HG03520 (cell line): ENCODE results near the gene LRFN2.

Experiments used
- ATAC-seq: cut with Tn5 transposase; IDR thresholded peaks from one replicate; pipeline ENCODE4 v1.9.1; 2021; ENCODE audit warnings: mild to moderate bottlenecking, moderate library complexity; ENCODE audit not compliant: unreplicated experiment

Gene LRFN2

GRCh38 chr6:40586369-40587201 is 579 bp downstream of the LRFN2 start:
- ATAC-seq: no peak

- no peak for ATAC-seq
Observed at GRCh38 chr6:40585651-40586269, 1.4 kb downstream of the LRFN2 start.

GRCh38 chr6:40585223-40585622 is 1.9 kb downstream of the LRFN2 start:
- no peak for ATAC-seq

- no peak for ATAC-seq
Observed at GRCh38 chr6:40584741-40585140, 2.4 kb downstream of the LRFN2 start.

GRCh38 chr6:40583709-40584108 is 3.5 kb downstream of the LRFN2 start:
- ATAC-seq: no peak

- ATAC-seq: no peak
Observed at GRCh38 chr6:40582892-40583291, 4.3 kb downstream of the LRFN2 start.

- ATAC-seq: no peak
Observed at GRCh38 chr6:40579101-40579500, 8.1 kb downstream of the LRFN2 start.

GRCh38 chr6:40577672-40578071 is 9.5 kb downstream of the LRFN2 start:
- no peak for ATAC-seq

GRCh38 chr6:40573221-40573620 is 13.9 kb downstream of the LRFN2 start:
- ATAC-seq: no peak

- ATAC-seq: no peak
Observed at GRCh38 chr6:40569162-40569910, 17.8 kb downstream of the LRFN2 start.

- ATAC-seq: no peak
Observed at GRCh38 chr6:40568062-40568708, 19.0 kb downstream of the LRFN2 start.

- ATAC-seq: no peak
Observed at GRCh38 chr6:40563111-40563510, 24.1 kb downstream of the LRFN2 start.

- ATAC-seq: no peak
Observed at GRCh38 chr6:40559056-40559455, 28.1 kb downstream of the LRFN2 start.

- no peak for ATAC-seq
Observed at GRCh38 chr6:40558102-40558501, 29.1 kb downstream of the LRFN2 start.

GRCh38 chr6:40556881-40557280 is 30.3 kb downstream of the LRFN2 start:
- ATAC-seq: no peak

GRCh38 chr6:40556023-40556422 is 31.1 kb downstream of the LRFN2 start:
- no peak for ATAC-seq

- no peak for ATAC-seq
Observed at GRCh38 chr6:40555092-40555491, 32.1 kb downstream of the LRFN2 start.

GRCh38 chr6:40552941-40553340 is 34.2 kb downstream of the LRFN2 start:
- ATAC-seq: no peak

GRCh38 chr6:40551966-40552505 is 35.1 kb downstream of the LRFN2 start:
- no peak for ATAC-seq

GRCh38 chr6:40550202-40551101 is 36.7 kb downstream of the LRFN2 start:
- ATAC-seq: no peak
